Activated CD4-positive, CD25-positive, alpha-beta regulatory T cell treated with anti-CD3 and anti-CD28 coated beads, Interleukin-2, amount 50 U/mL, for 16 hours (primary cell): ENCODE measurements around the gene ESR2.
"Not testable (repeated sequence)": the region's sequence is repeated elsewhere in the genome, so short reads cannot be mapped to it uniquely, and the experiment has no call there.

Source experiments
- DNase-seq: peaks from one replicate; pipeline ENCODE4 v3.0.0-alpha.2; 2020; ENCODE audit warnings: low read depth, low spot score

Gene ESR2

GRCh38 chr14:64040044-64040443 lies 254.1 kb downstream of the ESR2 start:
- DNase-seq, result no peak

GRCh38 chr14:64038841-64039542 lies 255.2 kb downstream of the ESR2 start:
- no peak for DNase-seq

DNA sequence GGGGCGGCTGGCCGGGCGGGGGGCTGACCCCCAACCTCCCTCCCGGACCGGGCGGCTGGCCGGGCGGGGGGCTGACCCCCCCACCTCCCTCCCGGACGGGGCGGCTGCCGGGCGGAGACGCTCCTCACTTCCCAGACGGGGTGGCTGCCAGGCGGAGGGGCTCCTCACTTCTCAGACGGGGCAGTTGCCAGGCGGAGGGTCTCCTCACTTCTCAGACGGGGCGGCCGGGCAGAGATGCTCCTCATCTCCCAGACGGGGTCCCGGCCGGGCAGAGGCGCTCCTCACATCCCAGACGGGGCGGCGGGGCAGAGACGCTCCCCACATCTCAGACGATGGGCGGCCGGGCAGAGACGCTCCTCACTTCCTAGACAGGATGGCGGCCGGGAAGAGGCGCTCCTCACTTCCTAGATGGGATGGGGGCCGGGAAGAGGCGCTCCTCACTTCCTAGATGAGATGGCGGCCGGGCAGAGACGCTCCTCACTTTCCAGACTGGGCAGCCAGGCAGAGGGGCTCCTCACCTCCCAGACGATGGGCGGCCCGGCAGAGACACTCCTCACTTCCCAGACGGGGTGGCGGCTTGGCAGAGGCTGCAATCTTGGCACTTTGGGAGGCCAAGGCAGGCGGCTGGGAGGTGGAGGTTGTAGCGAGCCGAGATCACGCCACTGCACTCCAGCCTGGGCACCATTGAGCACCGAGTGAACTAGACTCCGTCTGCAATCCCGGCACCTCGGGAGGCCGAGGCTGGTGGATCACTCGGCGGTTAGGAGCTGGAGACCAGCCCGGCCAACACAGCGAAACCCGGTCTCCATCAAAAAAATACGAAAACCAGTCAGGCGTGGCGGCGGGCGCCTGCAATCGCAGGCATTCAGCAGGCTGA lies 256.1 kb downstream of the ESR2 start:
- DNase-seq, result not testable (repeated sequence)

GRCh38 chr14:64035143-64035542 lies 259.0 kb downstream of the ESR2 start:
- no peak for DNase-seq
